SU-DHL-6 (cell line): ENCODE data around the gene COX7A2.

Experiments used
- H2AFZ ChIP-seq: fragments of 200-600 bp; sonication (generic); 2 replicates; pipeline ENCODE4 v1.6.1; 2014; ENCODE audit warnings: low read depth, mild to moderate bottlenecking, moderate library complexity, mixed read lengths, antibody characterized with exemption, low read length; ENCODE audit not compliant: severe bottlenecking
- H3F3A ChIP-seq: fragments of 200-600 bp; shearing (Covaris generic); 2 replicates; pipeline ENCODE4 v1.6.0; 2016; ENCODE audit warnings: antibody characterized with exemption, mild to moderate bottlenecking; ENCODE audit not compliant: insufficient read depth
- H3K27ac ChIP-seq: fragments of 200-600 bp; sonication (generic); 2 replicates; pipeline ENCODE4 v1.5.1; 2016; ENCODE audit warnings: low read depth, mild to moderate bottlenecking, low read length, moderate library complexity, mixed read lengths
- H3K27me3 ChIP-seq: fragments of 200-600 bp; sonication (generic), shearing (Covaris generic); 2 replicates; pipeline ENCODE4 v1.6.0; 2014; ENCODE audit warnings: mild to moderate bottlenecking, low read length
- H3K36me3 ChIP-seq: fragments of 200-600 bp; sonication (generic); 2 replicates; pipeline ENCODE4 v1.6.1; 2014; ENCODE audit warnings: mild to moderate bottlenecking, low read length, mixed read lengths
- H3K4me2 ChIP-seq: fragments of 300-600, 200-600 bp; shearing (Covaris generic), sonication (generic); 2 replicates; pipeline ENCODE4 v1.6.0; 2014; ENCODE audit warnings: low read length, low read depth, mild to moderate bottlenecking; ENCODE audit not compliant: poor library complexity, severe bottlenecking
- H3K4me3 ChIP-seq: fragments of 200-600 bp; sonication (generic); 2 replicates; pipeline ENCODE4 v1.5.1; 2014; ENCODE audit warnings: antibody characterized with exemption, low read length, mild to moderate bottlenecking, mixed read lengths; ENCODE audit not compliant: insufficient read depth, poor library complexity, severe bottlenecking
- H3K79me2 ChIP-seq: fragments of 200-600 bp; sonication (generic); 2 replicates; pipeline ENCODE4 v1.6.1; 2014; ENCODE audit warnings: mild to moderate bottlenecking, low read length, moderate library complexity; ENCODE audit not compliant: insufficient read depth
- H3K9ac ChIP-seq: fragments of 200-600 bp; sonication (generic); 2 replicates; pipeline ENCODE4 v1.7.0; 2014; ENCODE audit warnings: mild to moderate bottlenecking, low read length
- H3K9me2 ChIP-seq: fragments of 200-600 bp; sonication (generic); replicated peaks from 2 replicates; pipeline ENCODE4 v1.6.1; 2014; ENCODE audit warnings: low read length; ENCODE audit not compliant: insufficient read depth
- H3K9me3 ChIP-seq: fragments of 200-600 bp; sonication (generic); 2 replicates; pipeline ENCODE4 v1.6.1; 2014; ENCODE audit warnings: low read length, mixed read lengths; ENCODE audit not compliant: insufficient read depth
- H4K20me1 ChIP-seq: fragments of 200-600 bp; sonication (generic); 2 replicates; pipeline ENCODE4 v1.6.1; 2014; ENCODE audit warnings: low read depth, mild to moderate bottlenecking, antibody characterized with exemption, low read length, moderate library complexity, mixed read lengths
- CTCF ChIP-seq: fragments of 200-600 bp; sonication (generic); IDR thresholded peaks from one replicate; pipeline ENCODE4 v1.5.1; 2017; ENCODE audit warnings: antibody characterized with exemption, mild to moderate bottlenecking, low read length, moderate library complexity; ENCODE audit not compliant: insufficient read depth, poor library complexity, severe bottlenecking
- EZH2phosphoT487 ChIP-seq: fragments of 200-600 bp; sonication (generic), shearing (Covaris generic); conservative IDR thresholded peaks from 2 replicates; pipeline ENCODE4 v1.6.1; 2018; ENCODE audit warnings: mild to moderate bottlenecking, antibody characterized with exemption, low read length, moderate library complexity, mixed read lengths

The COX7A2 gene

GRCh38 chr6:75291331-75291730 lies 47.7 kb upstream of the COX7A2 start:
- Histone ChIP-seq H3K9me3 (no peaks in the 10 kb centered on the region), H3K36me3 (no peaks in the 10 kb centered on the region), H2AFZ (no peak overlapping the region), H3K9me2 (no peaks in the 10 kb centered on the region), H3K4me3 (no peak overlapping the region), H3K4me2 (no peak overlapping the region), H3K79me2 (peaks cover 19% of the 10 kb centered on the region; the same call in 1 of the 2 replicates), H3K9ac (no peak overlapping the region), H3F3A (peaks cover 15% of the 10 kb centered on the region; the same call in 1 of the 2 replicates), H4K20me1 (no peaks in the 10 kb centered on the region), H3K27me3 (no peaks in the 10 kb centered on the region), H3K27ac (no peak overlapping the region)
- TF ChIP-seq EZH2phosphoT487 (no peak), CTCF (no peak)

- no peaks in the 10 kb centered on the region for H3K36me3 ChIP-seq
- no peaks in the 10 kb centered on the region for H3K9me2 ChIP-seq
- H3K4me2 ChIP-seq, result no peak overlapping the region
- H4K20me1 ChIP-seq, result no peaks in the 10 kb centered on the region
- no peak overlapping the region for H3K9ac ChIP-seq
- H3K4me3 ChIP-seq, result no peak overlapping the region
- no peaks in the 10 kb centered on the region for H3K9me3 ChIP-seq
- no peaks in the 10 kb centered on the region for H3K27me3 ChIP-seq
- H3K79me2 ChIP-seq, result peaks cover 29% of the 10 kb centered on the region
- TF ChIP-seq EZH2phosphoT487 (no peak), CTCF (no peak)
- peaks cover 16% of the 10 kb centered on the region; the same call in 1 of the 2 replicates for H3F3A ChIP-seq
- no peak overlapping the region for H2AFZ ChIP-seq
- H3K27ac ChIP-seq, result no peak overlapping the region
Observed at GRCh38 chr6:75290136-75290945, 46.7 kb upstream of the COX7A2 start.

GRCh38 chr6:75288023-75288422 lies 44.4 kb upstream of the COX7A2 start:
- H3K27ac ChIP-seq, result no peak overlapping the region
- H3F3A ChIP-seq, result peaks cover 11% of the 10 kb centered on the region; the same call in 1 of the 2 replicates
- no peaks in the 10 kb centered on the region for H3K27me3 ChIP-seq
- H3K9ac ChIP-seq, result no peak overlapping the region
- H3K4me2 ChIP-seq, result peak overlapping the region; percentile 76
- peaks cover 4% of the 10 kb centered on the region; the same call in 1 of the 2 replicates for H4K20me1 ChIP-seq
- H3K9me3 ChIP-seq, result no peaks in the 10 kb centered on the region
- H3K9me2 ChIP-seq, result no peaks in the 10 kb centered on the region
- H3K4me3 ChIP-seq, result no peak overlapping the region
- H3K36me3 ChIP-seq, result no peaks in the 10 kb centered on the region
- no peak overlapping the region for H2AFZ ChIP-seq
- peaks cover 49% of the 10 kb centered on the region for H3K79me2 ChIP-seq
- no peak for TF ChIP-seq EZH2phosphoT487
- TF ChIP-seq CTCF, result no peak
